Omental fat pad (tissue), 4 donors: Measurements from ENCODE around the gene ISG15. TPM values are rescaled to one million over a fixed set of nuclear protein-coding genes. Genes with fewer than 3 reads are reported as not detected.

ENCODE experiments used
- ATAC-seq: fragments of 150-250 bp; one replicate; pipeline ENCODE4 v1.9.1; 2016; ENCODE audit warnings: mild to moderate bottlenecking, moderate library complexity; ENCODE audit not compliant: low FRiP score
- DNase-seq: peaks from one replicate; pipeline ENCODE4 v3.0.0-alpha.2; 2019; ENCODE audit warnings: low spot score
- CTCF ChIP-seq, 3 donors: fragments of 450-650 bp; IDR thresholded peaks; one replicate each; pipeline ENCODE4 v1.5.1; 2016 to 2017; ENCODE audit warnings: antibody characterized with exemption in 3 of 3, mild to moderate bottlenecking in 3 of 3, moderate library complexity in 2 of 3
- total RNA-seq, 4 donors: library from RNA; depleted of rRNA; stranded (reverse); fragments of >200 nt; gene quantifications; one replicate each; pipeline ENCODE4 v1.1.0, GENCODE V29; 2016

The ISG15 gene
- total RNA-seq, 4 donors from 2014 or later = 27.7 to 84.3 (median 32.6) TPM

- no peak for DNase-seq
- no peak for ATAC-seq
- TF ChIP-seq CTCF (IDR thresholded peaks at IDR 0.05) = no peak
These were observed 18.4 kb downstream of the ISG15 start for GRCh38 chr1:1031659-1032235.

GRCh38 chr1:1032424-1032823, 19.1 kb downstream of the ISG15 start:
- TF ChIP-seq CTCF (IDR thresholded peaks at IDR 0.05) = no peak
- no peak for DNase-seq
- ATAC-seq = peak; percentile 10

- ATAC-seq (peak; percentile 92), DNase-seq (peak; percentile 32)
- peak in 1 of 3 donors; percentile 35 for TF ChIP-seq CTCF (IDR thresholded peaks at IDR 0.05)
These were observed 19.8 kb downstream of the ISG15 start for GRCh38 chr1:1033009-1033587.

GRCh38 chr1:1033731-1034438, 20.6 kb downstream of the ISG15 start:
- no peak for TF ChIP-seq CTCF (IDR thresholded peaks at IDR 0.05)
- ATAC-seq (no peak), DNase-seq (no peak)

- no peak for TF ChIP-seq CTCF (IDR thresholded peaks at IDR 0.05)
- no peak for ATAC-seq
- DNase-seq = no peak
These were observed 21.1 kb downstream of the ISG15 start for GRCh38 chr1:1034439-1034781.

GRCh38 chr1:1035291-1035943, 22.1 kb downstream of the ISG15 start:
- no peak for DNase-seq
- no peak for ATAC-seq
- no peak for TF ChIP-seq CTCF (IDR thresholded peaks at IDR 0.05)
